Thyroid gland (tissue), 4 donors: ENCODE measurements around the gene SPNS2.

Experiments used
- CTCF ChIP-seq, 6 experiments: fragments of 200-600 bp in 3 of 6; fragments of 450-650 bp in 3 of 6; sonication (generic) in 3 of 6; IDR thresholded peaks; one replicate each; pipeline ENCODE4 v1.5.1; 2016 to 2019; ENCODE audit warnings: antibody characterized with exemption in 6 of 6, mild to moderate bottlenecking in 2 of 6, inconsistent platforms in 1 of 6, moderate library complexity in 1 of 6
- POLR2A ChIP-seq, 2 donors: fragments of 450-650 bp; IDR thresholded peaks; one replicate each; pipeline ENCODE4 v1.6.1; 2017; ENCODE audit warnings: antibody characterized with exemption in 2 of 2, mild to moderate bottlenecking in 2 of 2, moderate library complexity in 1 of 2

DNA sequence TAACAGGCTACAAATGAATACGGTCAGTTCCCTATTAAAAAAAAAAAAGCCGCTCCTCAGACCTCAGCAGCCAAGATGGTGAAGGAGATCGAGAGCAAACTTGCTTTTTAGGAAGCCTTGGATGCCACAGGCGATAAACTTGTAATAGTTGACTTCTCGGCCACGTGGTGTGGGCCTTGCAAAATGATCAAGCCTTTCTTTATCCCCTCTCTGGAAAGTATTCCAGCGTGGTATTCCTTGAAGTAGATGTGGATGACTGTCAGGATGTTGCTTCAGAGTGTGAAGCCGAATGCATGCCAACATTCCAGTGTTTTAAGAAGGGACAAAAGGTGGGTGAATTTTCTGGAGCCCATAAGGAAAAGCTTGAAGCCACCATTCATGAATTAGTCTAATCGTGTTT lies 73.5 kb downstream of the SPNS2 start:
- TF ChIP-seq CTCF (IDR thresholded peaks at IDR 0.05): no peak
- TF ChIP-seq POLR2A (IDR thresholded peaks at IDR 0.05): no peak
